NCI-H146 (cell line): ENCODE measurements around the gene DOK1.

ENCODE experiments used
- DNase-seq: peaks from one replicate; lab custom pipeline; 2025; lab: John Stamatoyannopoulos, UW

Gene DOK1

GRCh38 chr2:74569686-74570085 lies 15.2 kb downstream of the DOK1 start:
- DNase-seq = no peak

- no peak for DNase-seq
Observed at GRCh38 chr2:74571058-74571457, 16.5 kb downstream of the DOK1 start.

DNA sequence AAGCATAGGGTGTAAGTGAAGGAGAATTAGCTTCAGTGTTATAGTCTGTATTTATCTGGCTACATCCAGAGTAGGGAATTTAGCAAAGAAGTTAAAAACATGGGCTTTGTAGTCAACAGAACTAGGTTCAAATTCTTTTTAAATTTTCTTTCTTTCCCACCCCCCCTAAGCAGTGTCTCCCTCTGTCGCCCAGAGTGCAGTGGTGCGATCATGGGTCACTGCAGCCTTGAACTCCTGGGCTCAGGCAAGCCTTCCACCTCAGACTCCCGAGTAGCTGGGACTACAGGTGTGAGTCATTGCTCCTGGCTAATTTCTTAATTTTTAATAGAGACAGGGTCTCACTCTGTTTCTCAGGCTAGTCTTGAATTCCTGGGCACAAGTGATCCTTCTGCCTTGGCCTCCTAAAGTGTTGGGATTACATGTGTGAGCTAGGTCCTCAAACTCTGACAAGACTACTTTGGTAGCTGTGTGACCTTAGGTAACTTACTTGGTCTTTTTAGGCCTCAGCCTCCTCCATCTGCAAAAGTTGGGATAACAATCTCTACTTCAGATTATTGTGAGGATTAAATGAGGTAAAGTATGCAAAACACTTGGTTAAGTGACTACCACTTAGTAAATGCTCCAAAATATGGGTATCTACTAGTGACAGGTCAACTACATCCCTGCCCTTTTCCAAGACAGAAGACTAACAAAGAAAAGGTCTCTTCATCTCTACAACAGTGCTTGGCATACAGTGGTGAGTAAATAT lies 17.8 kb downstream of the DOK1 start:
- DNase-seq = no peak

- no peak for DNase-seq
Observed at GRCh38 chr2:74573747-74574562, 19.4 kb downstream of the DOK1 start.

DNA sequence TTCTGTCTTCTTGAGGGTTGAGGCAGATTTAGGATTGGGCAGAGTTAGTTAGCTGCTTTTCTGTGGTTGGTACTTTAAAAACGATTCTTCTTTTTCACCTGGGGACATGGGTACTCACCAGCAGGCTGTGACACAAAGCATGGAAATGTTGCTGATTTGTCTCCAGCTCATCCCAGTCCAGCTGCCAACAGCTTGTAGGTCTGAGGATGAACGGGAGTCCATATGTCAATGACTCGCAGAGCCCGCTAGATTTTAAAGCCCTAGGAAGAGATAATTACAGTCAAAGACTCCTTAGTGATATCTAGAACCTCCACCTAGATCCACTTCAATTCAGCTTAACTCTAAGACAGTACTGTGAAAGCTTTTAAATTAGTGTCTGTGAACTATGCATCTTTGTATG lies 20.8 kb downstream of the DOK1 start:
- no peak for DNase-seq

DNA sequence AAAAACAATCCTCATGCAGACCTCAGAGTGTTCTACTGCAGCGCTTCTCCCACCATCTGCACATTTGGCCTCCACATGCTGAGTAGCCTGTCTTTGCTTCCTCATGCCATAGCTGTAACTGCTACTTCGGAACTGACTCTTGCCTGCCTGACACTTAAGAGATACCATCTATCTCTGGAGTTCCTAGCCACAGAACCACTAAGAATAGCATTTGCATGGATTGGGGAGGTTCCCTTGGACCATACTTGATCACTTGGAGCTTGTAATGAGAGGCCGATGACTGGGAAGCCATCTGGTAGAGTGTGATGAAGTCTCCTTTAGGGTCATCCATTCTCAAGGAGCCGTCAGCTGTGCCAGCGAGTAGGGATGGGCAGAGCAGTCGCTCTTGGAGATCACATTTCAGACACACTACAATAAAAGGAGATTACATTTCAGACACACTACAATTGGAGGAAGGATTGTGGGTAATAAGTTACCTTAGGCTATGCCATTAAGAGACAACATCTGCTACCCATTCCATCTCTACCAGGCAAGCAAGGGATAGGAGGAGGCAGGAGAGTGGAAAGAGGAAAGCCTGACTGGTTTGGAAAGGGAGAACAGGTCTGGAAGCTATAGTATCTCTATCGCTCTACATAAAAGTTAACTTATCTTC lies 21.8 kb downstream of the DOK1 start:
- DNase-seq = no peak

DNA sequence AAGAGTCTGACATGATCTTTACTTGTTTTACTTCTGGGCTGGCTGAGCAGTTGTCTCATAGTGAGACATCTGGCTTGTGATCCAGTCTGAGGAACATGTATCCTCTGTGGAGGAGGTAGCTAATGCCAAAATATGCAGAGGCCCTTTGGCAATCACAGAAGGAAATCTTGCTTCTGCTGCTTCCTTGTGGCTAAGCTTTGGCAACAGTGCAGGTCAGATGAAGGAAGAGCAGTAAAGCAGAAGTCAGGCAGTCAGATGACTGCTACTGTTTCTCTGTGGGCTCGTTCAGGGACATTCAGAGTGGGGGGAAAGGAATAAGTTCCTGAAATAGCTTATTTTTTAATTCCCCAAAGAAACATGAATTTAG lies 22.3 kb downstream of the DOK1 start:
- no peak for DNase-seq

DNA sequence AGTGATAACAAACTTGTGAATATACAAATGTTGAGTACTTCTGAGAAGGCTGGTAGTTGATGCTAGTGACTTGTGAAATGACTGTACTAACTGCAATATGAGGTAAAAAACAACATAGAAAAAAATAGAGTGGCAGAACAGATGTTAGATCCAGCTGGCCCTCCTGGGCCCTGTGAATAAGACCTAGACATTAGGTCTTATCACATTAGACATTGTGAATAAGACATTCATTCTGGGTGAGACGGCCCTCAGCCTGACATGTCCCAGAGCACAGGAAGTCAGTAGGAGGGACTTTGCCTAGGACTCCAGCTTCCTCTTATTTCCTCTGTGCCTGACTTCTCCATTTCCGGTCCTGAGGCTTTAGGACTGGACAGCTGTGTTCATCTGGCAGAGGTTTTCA lies 22.9 kb downstream of the DOK1 start:
- no peak for DNase-seq

GRCh38 chr2:74578408-74578807 lies 23.9 kb downstream of the DOK1 start:
- DNase-seq = no peak

GRCh38 chr2:74581463-74581862 lies 26.9 kb downstream of the DOK1 start:
- no peak for DNase-seq

GRCh38 chr2:74582184-74582583 lies 27.7 kb downstream of the DOK1 start:
- DNase-seq = no peak

DNA sequence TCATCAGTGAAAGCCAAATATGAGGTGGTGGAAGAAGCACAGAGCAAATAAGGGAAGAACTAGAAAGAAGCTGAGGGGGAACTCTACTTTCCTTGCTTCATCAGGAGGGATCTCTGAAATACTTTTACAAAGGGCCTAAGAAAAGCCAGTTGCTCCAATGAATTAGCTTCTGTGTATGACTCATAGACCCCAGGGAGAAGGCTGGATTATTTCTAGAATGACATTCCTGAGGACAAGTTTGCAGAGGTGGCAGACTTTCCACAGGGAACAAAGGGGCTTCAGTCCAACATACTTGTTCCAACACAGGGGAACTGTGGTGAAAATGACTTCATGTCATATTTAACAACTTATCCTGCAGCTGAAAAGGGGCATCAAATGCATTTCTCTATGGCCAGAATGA lies 29.0 kb downstream of the DOK1 start:
- no peak for DNase-seq

DNA sequence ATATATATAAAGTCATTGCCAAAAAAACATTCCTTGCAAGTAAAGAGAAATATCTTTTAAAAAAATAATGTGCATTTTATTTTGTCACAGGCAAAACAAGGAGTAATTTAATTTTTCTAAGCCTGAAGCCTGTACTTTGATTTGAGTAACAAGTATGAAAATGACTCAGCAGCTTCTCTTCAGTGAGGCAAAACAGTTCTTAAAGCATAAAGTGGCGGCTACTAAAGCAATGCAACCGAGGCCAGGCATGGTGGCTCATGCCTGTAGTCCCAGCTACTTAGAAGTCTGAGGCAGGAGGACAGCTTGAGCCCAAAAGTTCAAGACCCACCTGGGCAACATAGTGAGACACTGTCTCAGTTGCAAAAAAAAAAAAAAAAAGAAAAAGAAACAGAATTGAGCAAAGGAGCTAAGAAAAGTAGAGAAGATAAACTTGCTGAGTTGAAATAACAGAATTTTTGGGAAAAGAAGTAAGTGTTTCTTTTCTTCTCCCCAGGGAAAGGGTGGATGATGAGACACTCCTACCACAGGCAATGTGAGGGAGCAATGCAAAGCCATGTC lies 29.6 kb downstream of the DOK1 start:
- no peak for DNase-seq

DNA sequence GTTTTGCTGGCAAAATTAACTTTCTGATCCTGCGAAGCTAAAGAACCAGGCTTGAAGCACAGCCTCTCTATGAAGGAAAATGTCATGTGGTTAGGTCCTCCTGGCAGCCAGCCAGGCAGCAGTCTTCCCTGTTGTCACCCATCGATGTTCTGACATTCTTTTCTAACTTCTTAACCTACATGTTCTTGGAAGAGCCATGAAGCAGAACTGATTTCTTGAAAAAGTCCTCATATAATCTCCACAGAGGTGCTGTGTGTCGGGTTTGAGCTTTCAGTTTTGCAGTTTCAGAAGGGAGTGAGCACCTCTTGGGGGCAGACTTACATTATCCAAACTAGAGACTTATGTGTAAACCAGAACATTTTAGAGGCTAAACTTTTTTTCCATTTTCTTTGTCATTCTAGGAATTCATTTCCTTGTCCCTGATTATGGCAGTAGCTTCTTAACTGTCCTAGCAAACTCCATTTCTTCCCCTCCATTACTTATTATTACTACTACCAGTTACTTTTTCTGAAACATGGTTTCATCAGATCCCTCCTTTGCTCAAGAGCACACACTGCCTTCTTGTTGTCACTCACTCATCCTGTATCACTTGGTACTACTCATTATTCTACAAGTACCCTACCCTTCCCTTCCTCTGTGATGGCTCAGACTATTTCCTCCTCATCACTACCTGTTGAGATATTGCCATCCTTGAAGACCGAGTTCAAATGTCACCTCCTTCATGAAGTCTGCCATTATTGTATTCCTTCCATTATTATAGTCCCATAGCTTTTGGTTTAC lies 31.1 kb downstream of the DOK1 start:
- no peak for DNase-seq

- peak; percentile 63 for DNase-seq
Observed at GRCh38 chr2:74587664-74588277, 33.3 kb downstream of the DOK1 start.

DNA sequence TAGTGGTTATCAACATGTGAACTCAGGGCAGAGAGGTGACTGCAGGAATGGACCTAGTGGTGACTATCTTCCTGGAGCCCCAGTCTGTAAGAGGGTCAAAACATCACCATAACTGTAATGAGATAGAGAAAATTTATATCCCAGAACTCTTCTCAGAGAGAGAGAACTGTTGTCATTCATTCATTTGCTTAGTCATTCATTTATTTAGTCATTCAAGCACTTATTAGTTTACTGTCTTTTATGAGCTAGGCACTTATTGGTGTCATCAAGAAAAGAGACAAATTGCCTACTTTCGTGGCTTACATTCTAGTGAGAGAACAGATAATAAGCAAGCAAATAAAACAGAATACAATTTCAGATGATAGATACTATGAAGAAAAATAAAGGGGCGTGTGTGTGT lies 34.1 kb downstream of the DOK1 start:
- no peak for DNase-seq

DNA sequence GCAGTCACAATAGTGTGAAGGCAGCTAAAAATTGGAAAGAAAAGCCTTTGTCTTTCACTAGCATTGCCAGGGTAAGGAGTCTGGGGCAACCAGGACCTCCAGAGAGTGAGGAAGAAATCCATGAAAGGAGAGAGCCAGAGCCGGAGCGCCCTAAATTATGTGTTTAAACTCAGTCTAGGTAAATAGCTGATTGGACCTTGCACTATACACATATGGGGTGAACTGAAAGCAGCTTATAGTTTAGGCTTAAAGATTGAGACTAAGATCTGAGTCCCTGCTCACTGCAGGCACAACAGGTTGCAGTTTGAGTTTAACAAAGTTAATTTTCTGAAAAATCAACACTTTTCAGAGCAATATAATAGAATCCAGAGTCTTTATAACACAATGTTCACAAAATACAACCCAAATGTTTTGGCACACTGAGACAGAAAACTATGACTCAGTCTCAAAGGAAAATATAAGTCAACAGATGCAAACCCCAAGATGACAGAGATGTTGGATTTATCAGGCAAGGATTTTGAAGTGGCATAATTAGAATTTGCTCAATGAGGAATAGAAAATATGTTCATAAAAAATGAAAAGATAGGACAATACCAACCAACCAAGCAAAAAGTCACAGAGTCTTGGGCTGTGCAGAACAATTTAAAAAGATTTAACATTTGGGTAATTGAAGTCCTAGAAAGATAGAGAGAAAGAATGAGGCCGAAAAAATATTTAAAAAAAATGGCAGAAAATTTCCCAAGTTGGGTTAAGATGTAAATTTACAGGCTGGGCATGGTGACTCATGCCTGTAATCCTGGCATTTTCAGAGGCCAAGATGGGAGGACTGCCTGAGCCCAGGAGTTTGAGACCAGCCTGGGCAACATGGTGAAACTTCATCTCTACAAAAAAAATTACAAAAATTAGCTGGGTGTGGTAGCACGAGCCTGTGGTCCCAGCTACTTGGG lies 39.6 kb downstream of the DOK1 start:
- no peak for DNase-seq

DNA sequence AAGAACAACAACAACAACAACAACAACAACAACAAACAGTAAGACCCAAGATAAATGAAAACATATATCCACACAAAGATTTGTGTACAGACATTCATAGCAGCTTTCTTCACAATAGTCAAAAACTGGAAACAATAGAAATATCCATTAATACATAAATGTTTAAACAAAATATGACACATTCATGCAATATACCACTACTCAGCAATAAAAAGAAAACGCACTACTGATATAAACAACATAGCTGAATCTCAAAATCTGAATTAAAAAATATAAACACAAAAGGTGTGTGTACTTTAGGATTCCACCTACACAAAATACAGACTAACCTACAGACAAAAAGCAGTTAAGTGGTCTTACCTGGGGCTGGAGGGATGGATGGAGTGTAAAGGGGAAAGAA lies 42.1 kb downstream of the DOK1 start:
- no peak for DNase-seq

DNA sequence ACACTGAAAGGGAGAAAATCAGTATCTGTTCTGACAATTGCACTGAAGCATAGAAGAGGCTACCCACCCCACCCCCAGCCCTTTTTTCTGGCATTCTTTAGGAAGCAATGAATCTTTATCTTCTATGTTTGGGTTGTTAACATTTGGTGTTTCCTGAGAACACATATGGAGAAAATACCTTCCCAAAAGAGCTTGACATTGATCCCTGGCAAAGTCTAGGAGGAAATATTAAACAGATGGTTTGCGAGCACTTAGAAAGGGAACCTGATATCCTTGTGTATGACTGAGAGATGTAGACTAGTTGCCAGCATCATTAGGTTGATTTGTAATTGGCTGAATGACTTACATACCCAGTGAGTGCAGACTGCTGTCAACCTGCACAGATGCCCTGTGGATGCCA lies 42.9 kb downstream of the DOK1 start:
- no peak for DNase-seq

DNA sequence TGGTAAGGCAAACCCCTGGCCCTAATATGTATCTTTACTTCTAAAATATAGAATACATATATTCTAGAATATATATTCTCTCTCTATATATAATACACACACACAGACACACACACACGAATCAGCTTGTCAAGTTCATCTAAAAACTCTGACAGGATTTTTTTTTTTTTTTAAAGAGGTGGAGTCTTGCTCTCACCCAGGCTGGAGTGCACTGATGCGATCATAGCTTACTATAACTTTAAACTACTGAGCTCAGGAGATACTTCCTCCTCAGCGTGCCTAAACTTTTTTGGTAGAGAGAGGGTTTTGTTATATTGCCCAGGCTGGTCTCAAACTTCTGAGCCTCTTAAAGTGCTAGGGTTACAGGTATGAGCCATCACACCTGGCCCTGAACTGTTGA lies 45.2 kb downstream of the DOK1 start:
- DNase-seq = no peak
